CD4-positive, alpha-beta T cell treated with Interleukin-1 beta for 1 hour (primary cell): ENCODE results near the gene FAM222A.
A peak's percentile ranks its signal among the peaks of the same experiment; 100 is the strongest.

Source experiments
- DNase-seq, 2 donors: peaks; one replicate each; pipeline ENCODE4 v3.0.0-alpha.2; 2020 to 2022

The FAM222A gene

DNA sequence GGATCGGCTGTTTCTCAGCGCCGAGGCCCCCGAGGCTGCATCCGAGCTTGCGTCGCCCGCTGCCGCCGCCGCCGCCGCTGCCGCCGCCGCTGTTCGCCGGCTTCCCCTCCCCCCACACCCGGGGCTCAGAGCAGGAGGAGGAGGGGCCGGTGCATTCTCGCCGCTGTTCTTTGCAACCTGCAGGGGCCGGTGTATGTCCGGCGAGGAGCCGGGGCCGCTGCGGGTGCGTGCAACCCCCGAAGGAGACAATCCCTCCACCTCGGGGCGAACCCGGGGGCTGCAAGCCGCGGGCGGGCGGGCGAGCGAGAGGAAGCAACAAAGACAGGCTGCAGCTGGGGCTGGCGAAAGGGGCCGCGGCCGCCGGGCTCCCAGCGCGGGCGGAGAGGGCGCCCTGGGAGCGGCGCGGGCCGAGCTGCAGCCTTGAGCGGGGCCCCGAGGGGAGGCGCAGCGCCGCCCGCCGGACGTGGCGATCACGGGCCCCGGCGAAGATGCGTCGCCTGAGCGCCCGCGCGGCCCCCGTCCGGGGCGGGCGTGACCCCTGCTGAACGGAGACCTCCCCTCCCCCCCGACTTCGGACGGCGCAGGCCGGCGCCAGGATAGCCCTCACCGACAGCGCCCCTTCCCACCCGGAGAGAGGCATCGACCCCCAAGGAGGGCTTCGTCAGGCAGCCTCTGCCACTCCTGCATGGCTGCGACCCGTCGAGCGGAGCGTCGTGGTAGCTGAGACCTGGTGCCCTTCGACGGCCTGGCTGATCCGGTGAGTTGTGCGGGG lies 702 bp downstream of the FAM222A start:
- DNase-seq: peak; percentile 54 to 58

GRCh38 chr12:109714913-109715244 lies 1.3 kb downstream of the FAM222A start:
- DNase-seq: no peak

GRCh38 chr12:109715310-109716091 lies 1.9 kb downstream of the FAM222A start:
- DNase-seq: peak; percentile 29 to 48

DNA sequence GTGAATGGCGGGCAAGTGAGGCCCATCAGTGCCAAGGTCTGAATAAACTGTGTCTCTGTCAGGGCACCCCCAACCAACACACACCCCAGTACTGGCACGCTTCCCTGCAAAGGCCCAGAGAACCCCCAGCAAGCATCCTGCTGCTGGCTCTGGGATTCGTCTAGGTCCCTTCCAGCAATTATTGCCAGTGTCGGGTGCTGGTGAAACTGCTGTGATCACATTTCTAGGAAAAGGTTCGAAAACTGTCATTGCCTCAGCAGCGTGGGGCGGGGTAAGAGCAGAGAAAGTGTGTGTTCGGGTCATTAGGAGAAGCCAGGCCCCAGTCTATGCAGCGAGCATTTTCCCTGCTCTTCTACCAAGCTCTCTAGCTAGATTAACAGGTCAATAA lies 2.5 kb downstream of the FAM222A start:
- no peak for DNase-seq

GRCh38 chr12:109716512-109717389 lies 3.1 kb downstream of the FAM222A start:
- no peak for DNase-seq

DNA sequence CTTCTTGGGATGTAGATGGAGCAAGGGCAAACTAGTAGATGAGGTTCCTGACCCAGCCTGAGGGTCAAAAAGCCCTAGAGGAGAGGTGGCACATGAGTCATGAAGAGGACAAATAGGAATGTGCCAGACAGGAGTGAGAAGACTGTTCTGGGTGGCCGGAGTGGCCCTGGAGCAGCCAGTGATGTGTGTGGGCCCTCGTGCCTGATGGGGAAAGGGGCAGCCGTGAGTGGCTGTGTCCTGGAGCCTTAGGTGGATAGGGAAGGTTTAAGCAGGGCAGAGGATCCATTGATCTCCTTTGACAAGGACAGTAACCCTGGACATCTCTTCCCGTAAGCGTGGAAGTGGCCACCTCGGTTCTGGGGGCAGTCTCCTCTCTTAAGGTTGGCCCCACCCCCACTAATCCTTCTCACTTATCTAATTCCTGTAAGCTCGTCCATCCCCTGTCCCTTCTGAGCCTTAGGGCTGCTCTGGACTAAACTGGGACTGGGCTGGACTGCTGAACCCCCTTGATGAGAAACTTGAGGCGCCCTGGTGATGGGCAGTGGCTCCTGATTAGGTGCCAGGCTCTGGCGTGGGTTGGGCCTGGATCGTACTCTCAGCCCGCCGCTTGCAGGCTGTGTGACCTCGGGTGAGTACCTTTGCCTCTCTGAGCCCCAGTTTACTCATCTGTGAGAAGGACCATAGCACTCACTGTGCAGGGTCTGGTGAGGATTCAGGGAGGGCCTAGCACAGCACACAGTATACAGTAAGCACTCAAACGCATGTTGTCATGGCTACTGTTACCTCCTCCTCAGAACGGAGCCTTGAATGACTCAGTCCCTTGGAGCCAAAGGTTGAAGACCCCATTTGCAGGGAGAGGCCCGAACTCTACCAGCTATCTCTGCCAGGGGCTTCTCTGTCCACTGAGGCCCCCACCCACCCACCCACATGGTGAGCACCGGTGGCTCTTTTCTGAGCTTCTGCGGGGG lies 4.0 kb downstream of the FAM222A start:
- no peak for DNase-seq

DNA sequence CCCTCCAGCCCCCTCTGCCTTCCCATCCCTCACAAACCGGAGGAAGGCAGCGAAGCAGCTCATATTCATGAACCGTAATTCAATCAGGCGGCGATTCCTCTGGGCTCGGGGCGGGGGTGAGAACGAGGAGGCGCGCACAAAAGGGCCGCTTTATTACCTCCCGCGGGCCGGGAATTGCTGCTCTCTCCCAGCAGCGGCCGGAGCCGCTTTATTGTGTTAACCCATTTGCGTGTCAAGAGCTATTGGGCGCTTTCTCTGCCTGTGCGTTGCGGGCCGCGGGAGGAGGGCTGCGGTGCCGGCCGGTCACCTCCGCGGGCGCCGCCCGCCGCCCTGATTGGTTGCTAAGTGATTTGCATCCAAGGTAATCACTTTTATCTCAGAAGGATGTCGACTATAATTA lies 4.8 kb downstream of the FAM222A start:
- no peak for DNase-seq

- no peak for DNase-seq
These were observed 5.7 kb downstream of the FAM222A start for GRCh38 chr12:109719123-109720022.

DNA sequence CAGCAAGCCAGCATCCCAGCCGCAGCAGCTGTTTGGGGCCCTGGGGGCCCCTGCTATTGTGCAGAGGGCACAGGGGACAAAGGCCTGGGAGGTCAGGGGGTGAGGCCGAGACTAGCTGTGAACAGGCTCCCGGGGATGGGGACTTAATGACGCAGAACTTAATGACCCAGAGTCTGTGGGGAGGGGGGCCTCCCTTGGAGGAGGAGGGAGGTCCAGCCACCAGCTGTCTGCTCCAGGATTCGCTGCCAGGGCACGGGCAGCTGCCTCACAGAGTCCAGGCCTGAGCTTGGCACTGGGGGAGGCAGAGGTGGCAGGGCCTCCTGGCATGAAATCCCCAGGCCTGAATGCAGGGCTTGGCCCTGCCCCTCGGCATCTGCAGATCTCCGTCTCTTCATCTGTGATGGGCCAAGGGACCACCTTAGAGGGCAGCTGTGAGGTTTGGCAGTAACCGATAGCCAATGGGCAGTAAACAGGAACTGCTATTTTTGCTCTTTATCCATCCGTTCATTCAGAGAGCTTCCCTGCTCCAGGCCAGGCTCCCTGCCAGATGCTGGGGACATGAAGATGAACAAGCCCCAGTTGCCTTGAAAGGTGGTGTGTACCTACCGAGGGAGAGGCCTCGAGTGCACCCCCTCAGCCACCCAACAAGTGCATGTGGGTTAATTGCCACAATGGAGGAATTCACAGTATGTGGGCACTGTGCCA lies 6.7 kb downstream of the FAM222A start:
- no peak for DNase-seq

DNA sequence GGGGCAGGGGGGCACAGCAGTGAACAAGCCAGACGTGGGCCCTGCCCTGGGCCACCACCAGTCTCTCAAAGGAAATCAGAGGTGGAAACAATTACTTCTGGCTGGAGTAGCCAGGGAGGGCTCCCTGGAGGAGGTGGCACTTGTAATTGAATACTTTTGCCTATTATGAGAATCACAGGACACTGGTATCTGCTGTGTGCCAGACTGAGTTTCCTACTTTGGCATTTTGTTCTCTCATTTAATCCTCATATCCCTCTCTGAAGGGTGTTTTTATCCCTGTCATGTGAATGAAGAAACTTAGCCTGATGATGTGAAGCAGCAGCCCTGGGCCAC lies 7.2 kb downstream of the FAM222A start:
- no peak for DNase-seq

DNA sequence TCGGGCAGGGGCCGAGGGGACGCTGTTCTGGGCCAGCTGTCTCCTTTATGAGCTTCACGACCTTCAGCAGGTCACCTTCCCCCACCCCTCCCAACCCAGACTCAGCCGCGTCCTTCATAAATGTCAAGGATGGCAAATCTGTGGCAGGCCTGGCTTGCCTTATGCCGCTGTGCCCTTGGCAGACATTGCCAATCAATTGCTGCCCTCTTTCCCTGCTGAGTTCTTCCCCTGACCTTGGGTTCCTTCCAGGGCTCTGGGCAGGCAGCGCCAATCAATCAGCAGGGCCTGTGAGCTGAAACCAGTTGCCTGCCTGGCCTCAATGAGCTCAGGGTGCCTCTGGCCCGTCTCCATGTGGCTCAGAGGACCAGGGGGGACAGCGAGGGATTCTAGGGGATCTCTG lies 7.7 kb downstream of the FAM222A start:
- DNase-seq: no peak

GRCh38 chr12:109722022-109722720 lies 8.5 kb downstream of the FAM222A start:
- DNase-seq: no peak

DNA sequence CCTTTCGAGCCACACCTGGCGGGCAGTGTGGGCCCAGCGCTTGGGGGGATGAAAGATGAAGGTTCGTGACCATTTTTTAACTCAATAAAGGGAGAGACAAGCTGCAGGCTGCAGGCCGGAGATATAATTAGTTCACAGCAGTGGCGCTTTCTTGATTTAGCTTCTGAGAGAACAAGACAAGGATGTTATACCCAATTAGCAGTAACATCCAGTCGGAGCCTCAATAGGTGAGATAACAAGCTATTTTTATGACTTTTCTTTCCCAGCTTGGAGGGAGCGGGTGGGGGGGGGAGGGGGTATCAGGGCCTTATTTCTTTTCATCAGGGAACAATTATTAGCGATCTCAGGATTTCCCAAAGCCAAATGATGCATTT lies 9.1 kb downstream of the FAM222A start:
- DNase-seq: no peak

DNA sequence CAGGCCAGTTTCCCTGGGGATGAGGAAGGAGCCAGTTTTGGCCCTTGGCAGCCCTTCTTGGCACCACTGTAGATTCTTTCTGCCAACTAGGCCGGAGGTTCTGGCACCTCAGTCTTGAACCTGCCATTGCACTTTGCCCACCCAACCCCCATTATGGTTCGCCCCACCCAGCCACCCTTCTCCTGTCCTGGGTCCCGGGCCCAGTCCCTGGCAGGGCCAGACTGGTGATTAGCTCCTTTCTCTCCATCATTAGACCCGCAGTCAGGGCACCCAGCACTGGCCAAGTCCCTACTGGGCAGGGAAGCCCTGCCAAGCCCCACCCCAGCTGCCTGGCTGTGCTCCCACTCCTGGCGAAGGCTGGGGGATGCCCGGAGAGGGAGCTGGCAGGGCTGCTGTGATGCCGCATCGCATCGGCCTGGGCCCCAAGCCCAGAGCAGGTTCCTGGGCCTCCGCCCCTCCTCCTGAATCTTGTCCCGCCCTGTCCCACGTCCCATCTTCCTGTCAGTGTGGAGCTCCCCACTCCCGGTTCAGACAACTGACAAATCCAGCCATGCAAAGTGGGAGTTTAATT lies 9.8 kb downstream of the FAM222A start:
- no peak for DNase-seq

- DNase-seq: no peak
These were observed 10.8 kb downstream of the FAM222A start for GRCh38 chr12:109724321-109724892.

DNA sequence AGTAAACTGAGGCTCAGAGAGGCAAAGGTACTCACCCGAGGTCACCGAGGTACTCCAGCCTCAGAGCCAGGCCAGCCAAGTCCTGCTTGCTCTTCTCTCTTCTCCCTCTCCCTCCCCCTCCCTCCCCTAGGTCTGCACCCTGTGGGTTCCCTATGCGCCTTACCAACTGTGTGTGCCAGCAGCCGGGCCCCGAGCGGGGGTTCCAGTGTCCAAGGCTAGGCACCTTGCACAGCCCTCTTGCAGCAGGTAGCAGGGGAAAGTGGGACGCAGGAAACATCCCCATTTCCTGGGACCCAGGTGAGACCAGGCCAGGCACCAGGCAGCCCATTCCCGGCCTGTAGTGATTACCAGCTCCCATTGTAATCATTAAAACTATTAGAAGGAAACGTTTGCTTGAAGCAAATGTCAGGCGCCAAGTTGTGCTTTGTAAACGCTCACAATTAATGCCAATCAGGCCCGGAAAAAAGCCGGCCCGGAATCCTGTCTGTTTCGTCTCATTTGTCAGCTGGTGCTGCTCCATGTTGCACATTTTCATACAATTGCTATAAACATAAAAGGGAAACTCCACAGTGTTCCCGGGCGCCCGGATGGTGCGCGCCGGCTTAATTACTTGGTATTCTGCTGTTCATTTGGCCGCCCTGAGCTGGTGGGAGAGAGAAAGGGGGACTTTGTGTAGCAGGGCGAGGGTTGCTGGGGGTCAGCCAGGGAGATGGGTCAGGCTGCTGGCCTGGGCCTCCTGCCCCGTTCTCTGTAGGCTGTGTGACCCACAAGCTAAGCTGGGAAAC lies 11.9 kb downstream of the FAM222A start:
- DNase-seq: no peak

- DNase-seq: no peak
These were observed 12.5 kb downstream of the FAM222A start for GRCh38 chr12:109726106-109726497.

DNA sequence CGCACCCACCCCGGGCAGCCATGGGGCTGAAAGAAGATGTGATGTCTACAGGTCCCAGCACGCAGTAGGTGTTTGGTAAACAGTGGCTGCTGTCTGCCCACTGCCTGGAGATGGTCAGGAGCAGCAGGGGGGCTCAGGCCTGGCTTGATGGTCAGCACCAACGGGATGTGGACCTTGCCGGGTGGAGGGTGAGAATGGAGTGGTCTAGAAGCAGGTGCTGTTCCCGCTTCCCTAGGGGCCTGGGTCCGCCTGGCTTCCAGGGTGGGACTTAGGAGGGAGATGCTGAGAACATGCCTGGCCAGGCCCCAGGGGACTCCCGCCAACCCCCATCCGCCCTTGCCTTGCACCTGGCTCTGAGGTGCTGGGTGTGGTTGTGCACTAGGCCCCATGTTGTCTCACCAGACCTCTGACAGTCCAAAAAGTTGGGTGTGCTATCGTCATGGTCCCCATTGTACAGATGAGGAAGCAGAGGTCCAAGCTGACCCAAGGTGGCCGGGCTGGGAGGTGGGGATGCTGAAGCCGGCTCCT lies 12.9 kb downstream of the FAM222A start:
- no peak for DNase-seq
